ENCODE data around the gene DYSF. TPM values are rescaled to one million over a fixed set of nuclear protein-coding genes. Genes with fewer than 3 reads are reported as not detected.

Gene DYSF
- total RNA-seq, 1 donor from 2014 or later: 37.7 TPM

DNA sequence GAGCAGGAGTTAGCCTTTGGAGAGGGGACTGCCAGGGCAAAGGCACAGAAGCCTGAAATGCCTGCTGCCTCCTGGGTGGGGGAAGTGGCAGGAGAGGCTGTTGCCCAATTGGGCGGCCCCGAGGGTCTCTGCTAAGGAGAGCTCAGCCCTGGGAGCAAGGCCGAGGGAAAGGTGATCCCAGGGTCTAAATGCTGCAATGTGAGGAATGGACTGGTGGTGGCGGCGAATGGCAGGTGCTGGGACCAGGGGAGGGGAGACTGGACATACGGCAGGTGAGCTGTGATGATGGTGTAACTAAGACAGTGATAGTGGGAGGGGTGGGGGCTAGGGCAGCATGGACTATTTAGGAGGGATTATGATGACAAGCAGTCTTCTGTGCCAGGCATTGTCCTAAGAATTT is 104.0 kb downstream of the DYSF start:
- Histone ChIP-seq H3K4me1 (no peaks in the 10 kb centered on the region), H3K36me3 (no peaks in the 10 kb centered on the region), H3K9me3 (no peaks in the 10 kb centered on the region), H3K27ac (no peak overlapping the region), H3K4me3 (no peak overlapping the region), H3K27me3 (no peaks in the 10 kb centered on the region)
- ATAC-seq: no peak
- intact Hi-C loops (cut with DNase I): no loop called here
- TF ChIP-seq, protein P1, sequence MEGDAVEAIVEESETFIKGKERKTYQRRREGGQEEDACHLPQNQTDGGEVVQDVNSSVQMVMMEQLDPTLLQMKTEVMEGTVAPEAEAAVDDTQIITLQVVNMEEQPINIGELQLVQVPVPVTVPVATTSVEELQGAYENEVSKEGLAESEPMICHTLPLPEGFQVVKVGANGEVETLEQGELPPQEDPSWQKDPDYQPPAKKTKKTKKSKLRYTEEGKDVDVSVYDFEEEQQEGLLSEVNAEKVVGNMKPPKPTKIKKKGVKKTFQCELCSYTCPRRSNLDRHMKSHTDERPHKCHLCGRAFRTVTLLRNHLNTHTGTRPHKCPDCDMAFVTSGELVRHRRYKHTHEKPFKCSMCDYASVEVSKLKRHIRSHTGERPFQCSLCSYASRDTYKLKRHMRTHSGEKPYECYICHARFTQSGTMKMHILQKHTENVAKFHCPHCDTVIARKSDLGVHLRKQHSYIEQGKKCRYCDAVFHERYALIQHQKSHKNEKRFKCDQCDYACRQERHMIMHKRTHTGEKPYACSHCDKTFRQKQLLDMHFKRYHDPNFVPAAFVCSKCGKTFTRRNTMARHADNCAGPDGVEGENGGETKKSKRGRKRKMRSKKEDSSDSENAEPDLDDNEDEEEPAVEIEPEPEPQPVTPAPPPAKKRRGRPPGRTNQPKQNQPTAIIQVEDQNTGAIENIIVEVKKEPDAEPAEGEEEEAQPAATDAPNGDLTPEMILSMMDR (IDR thresholded peaks at IDR 0.05): no peak
- no peak for DNase-seq

DNA sequence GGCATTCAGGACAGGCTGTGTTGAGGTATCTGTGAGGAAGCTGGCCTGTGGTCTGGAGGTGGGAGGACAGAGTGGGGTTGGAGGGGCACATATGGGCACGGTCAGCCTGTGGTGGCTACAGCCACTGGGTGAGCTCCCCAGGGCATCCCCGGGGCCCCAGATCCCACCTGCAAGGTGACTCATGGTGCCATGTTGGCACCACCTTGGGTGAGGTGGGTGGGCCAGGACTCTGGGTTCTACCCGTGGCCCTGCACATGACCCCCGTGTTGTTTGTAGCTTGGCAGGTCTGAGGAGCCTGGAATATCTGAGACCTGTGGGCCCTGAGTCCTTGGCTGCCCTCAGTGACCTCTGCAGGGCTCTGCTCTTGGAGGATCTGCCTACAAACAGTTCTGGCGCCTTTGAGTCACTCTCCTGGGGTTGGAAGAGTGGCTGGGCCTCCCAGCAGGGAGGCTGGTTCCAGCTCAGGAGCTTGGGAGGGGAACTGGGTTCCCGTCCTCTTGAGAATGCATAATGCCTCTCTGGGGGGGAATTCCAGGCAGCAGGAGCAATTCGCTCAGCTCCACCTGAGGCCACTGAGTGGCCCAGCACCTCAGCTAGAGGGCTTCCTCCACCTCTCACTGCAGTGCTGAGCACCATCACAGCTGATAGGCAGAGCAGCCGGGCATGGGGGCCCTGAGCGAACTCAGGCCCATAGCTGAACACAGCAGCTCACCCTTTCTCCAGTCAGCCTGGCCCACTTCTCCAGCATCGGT is 105.1 kb downstream of the DYSF start:
- Histone ChIP-seq H3K27me3 (no peaks in the 10 kb centered on the region), H3K9me3 (no peaks in the 10 kb centered on the region), H3K4me3 (no peak overlapping the region), H3K27ac (no peak overlapping the region), H3K36me3 (no peaks in the 10 kb centered on the region), H3K4me1 (no peaks in the 10 kb centered on the region)
- no peak for ATAC-seq
- TF ChIP-seq, protein P1 (IDR thresholded peaks at IDR 0.05): no peak
- intact Hi-C loops (cut with DNase I): no loop called here
- no peak for DNase-seq

DNA sequence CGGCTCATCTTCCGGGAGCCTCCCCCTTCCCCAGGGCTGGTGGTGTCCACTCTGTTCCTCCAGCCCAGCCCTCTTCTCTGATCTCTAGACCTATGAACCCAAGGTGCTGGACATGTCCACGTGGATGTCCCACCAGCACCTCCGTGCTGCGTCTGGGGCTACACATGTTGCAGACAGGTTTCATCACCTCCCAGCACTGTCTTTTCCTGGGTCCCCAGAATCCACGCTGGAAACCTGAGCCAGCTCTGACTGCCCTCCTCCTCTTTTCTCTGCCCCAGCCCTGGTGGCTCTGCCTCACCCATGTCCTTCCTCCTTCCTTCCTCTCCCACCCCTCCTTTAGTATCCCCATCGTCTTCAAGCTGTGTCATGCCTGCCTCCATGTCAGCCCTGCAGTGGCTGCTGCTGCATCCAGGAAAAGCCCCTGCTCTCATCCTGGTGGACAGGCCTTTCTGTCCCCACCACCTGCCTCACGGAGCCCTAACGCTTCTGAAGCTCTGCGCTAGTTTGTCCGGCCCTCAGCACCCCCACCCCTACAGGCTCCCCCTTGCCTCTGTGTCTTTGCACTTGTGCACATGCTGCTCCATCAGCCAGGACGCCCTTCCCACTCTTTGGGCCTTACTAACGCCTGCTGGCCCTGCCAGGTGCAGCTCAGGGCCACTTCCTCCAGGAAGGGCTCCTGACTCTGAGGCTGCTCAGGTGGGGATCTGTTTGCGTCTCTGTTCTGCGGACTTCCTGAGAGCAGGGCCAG is 105.9 kb downstream of the DYSF start:
- Histone ChIP-seq H3K9me3 (no peaks in the 10 kb centered on the region), H3K4me3 (no peak overlapping the region), H3K27me3 (no peaks in the 10 kb centered on the region), H3K27ac (no peak overlapping the region), H3K4me1 (no peaks in the 10 kb centered on the region), H3K36me3 (no peaks in the 10 kb centered on the region)
- TF ChIP-seq, protein P1 (IDR thresholded peaks at IDR 0.05): no peak
- no peak for DNase-seq
- intact Hi-C loops (cut with DNase I): no loop called here
- no peak for ATAC-seq

DNA sequence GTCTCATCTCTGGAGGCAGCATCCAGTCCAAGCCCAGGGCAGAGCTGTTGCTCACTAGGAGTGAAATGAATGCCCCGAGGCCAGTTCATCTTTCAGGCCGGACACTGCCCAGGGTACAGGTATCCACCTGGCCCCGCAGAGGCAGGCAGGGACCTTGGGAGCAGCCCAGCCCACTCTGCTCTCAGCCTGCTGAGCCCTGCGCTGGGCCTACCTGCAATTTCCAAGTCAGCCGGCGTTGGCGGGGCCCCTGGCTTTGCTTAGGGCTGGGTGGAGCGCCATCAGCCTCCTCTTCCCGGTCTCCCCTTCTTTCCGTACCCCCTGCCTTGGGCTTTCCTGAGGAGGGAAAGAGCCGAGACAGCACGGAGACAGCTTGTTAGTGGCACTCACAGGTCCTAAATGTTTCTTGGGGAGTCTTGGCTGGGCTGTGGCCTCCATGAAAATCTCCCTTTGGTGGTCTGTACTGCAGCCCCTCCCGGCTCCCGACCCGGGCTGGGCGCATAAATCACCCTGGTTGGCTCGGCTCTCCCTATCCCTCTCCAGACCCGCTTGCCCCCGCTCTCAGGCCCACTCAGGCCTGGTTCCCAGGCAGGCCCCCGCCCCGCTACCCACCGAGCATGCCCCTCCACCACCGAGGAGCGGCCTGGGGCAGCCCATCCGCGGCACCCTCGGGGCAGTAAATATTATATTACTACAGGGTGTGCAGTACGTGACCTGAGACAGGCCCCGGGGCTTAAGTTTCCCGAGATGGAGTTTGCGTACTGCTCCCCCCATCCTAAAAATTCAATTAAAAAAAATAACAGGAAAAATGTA is 106.7 kb downstream of the DYSF start:
- DNase-seq: no peak
- Histone ChIP-seq H3K4me1 (no peaks in the 10 kb centered on the region), H3K9me3 (no peaks in the 10 kb centered on the region), H3K4me3 (no peak overlapping the region), H3K27me3 (no peaks in the 10 kb centered on the region), H3K36me3 (no peaks in the 10 kb centered on the region), H3K27ac (no peak overlapping the region)
- TF ChIP-seq, protein P1 (IDR thresholded peaks at IDR 0.05): no peak
- no peak for ATAC-seq
- intact Hi-C loops (cut with DNase I): no loop called here

DNA sequence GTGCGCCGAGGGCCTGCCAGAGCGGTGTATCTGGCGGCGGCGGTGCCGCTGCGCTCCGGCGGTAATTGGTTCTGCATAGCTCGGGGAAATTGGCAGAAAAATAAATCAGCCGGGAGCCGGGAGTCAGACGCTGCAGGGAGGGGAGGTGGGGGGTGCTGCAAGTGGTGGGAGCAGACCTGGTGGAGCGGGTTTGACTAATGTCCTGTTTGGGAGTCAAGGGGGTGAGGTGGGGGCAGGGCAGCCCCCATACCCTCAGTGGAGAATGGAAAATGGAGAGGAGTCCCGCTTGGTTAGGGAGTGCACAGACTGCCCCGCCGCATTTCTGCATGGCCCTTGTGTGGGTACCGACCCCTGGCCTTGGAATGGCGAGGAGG is 107.3 kb downstream of the DYSF start:
- Histone ChIP-seq H3K27me3 (no peaks in the 10 kb centered on the region), H3K36me3 (no peaks in the 10 kb centered on the region), H3K4me3 (no peak overlapping the region), H3K4me1 (no peaks in the 10 kb centered on the region), H3K9me3 (no peaks in the 10 kb centered on the region), H3K27ac (no peak overlapping the region)
- intact Hi-C loops (cut with DNase I): no loop called here
- ATAC-seq: no peak
- DNase-seq: no peak
- TF ChIP-seq, protein P1 (IDR thresholded peaks at IDR 0.05): no peak
